Activated naive CD4-positive, alpha-beta T cell (primary cell): ENCODE data around the gene BTLA.
"Not testable (repeated sequence)": the region's sequence is repeated elsewhere in the genome, so short reads cannot be mapped to it uniquely, and the experiment has no call there.

Source experiments
- DNase-seq, 4 experiments: peaks; one replicate each; lab custom pipeline; 2025; lab: John Stamatoyannopoulos, UW

BTLA gene

GRCh38 chr3:112445839-112446238 lies 53.4 kb downstream of the BTLA start:
- no peak for DNase-seq

- no peak for DNase-seq
Observed at GRCh38 chr3:112437146-112438022, 61.9 kb downstream of the BTLA start.

GRCh38 chr3:112429960-112430359 lies 69.3 kb downstream of the BTLA start:
- no peak for DNase-seq

GRCh38 chr3:112427123-112427522 lies 72.1 kb downstream of the BTLA start:
- DNase-seq = no peak

- no peak for DNase-seq
Observed at GRCh38 chr3:112425858-112426750, 73.2 kb downstream of the BTLA start.

GRCh38 chr3:112425382-112425781 lies 73.9 kb downstream of the BTLA start:
- DNase-seq = no peak

- DNase-seq = no peak
Observed at GRCh38 chr3:112424394-112424793, 74.9 kb downstream of the BTLA start.

GRCh38 chr3:112422921-112423320 lies 76.4 kb downstream of the BTLA start:
- not testable (repeated sequence) for DNase-seq

- DNase-seq = not testable (repeated sequence)
Observed at GRCh38 chr3:112418526-112418925, 80.7 kb downstream of the BTLA start.

- no peak for DNase-seq
Observed at GRCh38 chr3:112417696-112418318, 81.5 kb downstream of the BTLA start.

- DNase-seq = no peak
Observed at GRCh38 chr3:112416391-112417212, 82.7 kb downstream of the BTLA start.

- DNase-seq = no peak
Observed at GRCh38 chr3:112415390-112415789, 83.9 kb downstream of the BTLA start.
